GM18507 (cell line): ENCODE measurements around the gene FRMD3.

Experiments used
- DNase-seq: peaks from one replicate; pipeline ENCODE4 v3.0.0; 2011; ENCODE audit warnings: low read depth; ENCODE audit not compliant: insufficient read length; ENCODE audit errors: extremely low spot score
- FAIRE-seq: peaks from 2 replicates; lab custom pipeline; 2011; peaks lifted over from hg19 to GRCh38; lab: Jason Lieb, UNC

The FRMD3 gene

DNA sequence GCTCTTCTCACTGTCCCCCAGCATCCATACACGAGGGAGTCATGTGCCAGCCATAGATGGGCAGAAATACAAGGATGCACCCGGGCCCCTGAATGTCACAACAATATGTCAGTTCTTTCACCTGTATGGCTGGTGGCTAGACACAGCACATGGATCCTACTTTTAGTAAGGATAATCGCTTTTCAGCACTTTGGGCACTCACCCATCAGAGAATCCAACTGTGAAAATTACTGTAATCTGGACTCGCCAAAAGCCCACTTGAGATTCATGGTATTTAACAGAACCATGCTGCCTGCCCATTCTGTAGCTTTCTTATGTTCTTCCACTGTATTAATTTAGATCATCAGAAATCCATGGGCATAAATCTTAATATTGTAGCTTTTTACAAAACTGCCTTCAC is 124.8 kb downstream of the FRMD3 start:
- FAIRE-seq: no peak
- DNase-seq: no peak

DNA sequence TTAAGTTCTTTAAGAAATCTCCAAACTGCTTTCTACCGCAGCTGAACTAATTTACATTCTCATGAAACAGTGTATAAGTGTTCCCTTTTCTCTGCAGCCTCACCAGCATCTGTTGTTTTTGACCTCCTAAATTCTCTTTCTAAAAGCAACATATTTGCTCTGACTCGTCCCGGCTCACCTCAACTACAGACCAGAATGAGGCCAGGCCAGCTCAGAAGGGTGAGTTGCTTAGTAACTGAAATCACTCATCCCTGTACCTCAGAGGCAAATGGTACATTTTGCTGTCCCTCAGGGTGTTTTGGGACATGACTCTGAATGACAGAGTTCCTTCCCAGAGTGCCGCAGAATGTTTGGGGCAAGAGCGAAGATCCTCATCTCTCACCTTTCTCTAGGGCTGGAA is 127.5 kb downstream of the FRMD3 start:
- FAIRE-seq (no peak), DNase-seq (no peak)

DNA sequence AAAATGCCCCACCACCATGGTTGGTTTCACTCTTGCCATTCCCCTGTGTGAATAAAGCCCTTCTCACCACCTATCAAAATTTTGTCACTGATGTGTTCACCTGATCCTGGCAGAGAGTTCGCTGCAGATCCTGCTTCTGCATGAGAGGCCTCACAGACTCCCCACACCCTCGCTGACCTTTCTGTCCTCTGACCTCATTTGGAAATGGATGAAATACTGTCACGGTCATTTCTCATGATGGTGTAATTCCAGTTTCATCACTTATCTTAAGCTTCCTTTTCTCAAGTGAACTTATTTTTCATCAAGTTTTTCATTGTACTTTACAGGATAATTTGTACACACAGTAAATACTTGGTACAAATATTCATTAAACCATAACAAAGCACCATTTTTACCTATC is 131.3 kb downstream of the FRMD3 start:
- FAIRE-seq: no peak
- DNase-seq: no peak

DNA sequence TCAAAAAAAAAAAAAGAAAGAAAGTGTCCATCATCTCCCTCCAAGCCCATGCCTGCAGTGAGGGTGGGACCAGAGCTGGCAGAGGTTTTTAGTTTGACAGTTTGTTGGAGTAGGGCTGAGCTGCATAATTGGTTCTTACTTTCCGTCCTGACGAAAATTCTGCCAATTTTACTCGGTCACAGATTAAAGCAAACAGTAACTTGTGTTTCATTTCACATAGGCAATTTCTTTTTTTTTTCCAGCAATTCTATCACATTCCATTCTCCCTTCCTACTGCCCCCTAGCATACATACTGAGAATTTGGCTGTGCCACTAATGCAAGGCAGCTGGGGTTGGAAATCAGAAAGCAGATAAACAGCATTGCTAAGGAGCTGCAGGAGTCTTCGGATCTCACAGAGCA is 132.4 kb downstream of the FRMD3 start:
- no peak for DNase-seq
- FAIRE-seq: no peak

DNA sequence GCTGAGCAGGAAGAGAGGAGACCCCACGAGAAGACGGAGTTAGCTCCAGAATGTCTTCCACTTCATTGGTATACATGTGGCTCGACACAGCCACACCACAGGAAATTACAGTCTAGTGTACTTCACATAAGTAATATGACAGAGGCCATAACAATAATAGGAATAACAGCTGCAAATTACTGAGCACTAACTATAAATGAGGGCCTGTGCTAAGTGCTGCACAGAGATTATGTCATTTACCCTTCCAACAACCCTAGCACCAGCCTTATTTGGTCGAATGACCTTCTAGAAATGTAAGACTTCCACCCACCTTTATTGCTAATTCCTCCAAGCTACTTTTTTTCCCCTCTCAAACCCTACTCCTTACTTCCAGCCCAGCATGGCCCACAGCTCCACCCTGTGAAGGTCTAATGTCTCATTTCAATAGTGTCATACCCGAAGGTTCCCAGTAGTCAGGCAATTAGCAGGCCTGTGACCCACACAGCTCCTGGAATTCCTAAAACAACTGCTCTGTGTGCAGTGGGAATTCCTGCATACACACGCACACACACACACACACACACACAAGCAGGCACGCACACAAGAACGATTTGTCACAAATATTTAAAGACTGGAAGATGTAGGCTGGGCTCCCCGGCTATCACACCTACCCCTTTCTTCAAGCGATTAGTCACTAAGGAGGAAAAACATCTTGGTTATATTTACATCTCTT is 134.5 kb downstream of the FRMD3 start:
- DNase-seq (no peak), FAIRE-seq (no peak)

DNA sequence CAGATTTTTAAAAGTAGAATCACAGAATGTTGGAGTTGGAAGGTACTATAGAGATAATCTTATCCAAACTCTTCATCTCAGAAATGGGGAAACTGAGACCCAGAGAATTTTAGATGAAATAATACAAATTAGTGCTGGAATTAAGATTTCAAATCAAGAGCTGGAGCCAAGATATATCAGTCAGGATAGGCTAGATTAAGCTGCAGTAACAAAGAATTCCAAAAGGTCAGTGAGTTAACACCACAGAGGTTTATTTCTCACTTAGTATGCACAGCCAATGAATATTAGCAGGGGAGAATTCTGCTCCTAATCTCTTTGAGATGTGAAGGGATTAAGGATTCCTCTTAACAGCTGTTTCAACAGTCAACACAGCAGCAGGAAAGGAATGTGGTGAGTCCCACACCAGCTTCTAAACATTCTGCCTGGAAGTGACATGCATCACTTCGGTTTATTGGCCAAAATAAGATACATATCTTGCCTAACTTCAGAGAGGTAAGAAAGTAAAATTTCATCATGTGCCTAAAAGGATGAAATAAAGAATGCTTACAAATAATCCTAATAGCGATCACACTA is 136.8 kb downstream of the FRMD3 start:
- no peak for DNase-seq
- no peak for FAIRE-seq

DNA sequence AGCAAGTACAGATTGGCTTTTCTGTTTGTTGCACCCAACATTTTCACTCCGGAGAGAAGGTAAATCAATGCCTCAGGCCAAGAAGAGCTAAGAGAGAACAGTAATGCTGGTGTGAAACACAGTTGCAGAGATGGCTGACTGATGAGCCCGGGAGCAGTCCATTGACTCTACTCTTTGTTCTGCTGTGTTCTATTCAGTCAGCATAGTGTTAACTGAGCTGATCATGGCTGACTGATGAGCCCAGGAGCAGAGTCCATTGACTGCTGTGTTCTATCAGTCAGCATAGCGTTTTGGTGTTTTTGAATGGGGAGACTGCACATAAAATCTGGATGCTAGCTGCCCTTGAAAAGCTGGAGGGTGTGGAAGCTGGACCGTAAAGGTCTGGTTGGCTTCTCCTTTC is 141.4 kb downstream of the FRMD3 start:
- FAIRE-seq: no peak
- DNase-seq: no peak

DNA sequence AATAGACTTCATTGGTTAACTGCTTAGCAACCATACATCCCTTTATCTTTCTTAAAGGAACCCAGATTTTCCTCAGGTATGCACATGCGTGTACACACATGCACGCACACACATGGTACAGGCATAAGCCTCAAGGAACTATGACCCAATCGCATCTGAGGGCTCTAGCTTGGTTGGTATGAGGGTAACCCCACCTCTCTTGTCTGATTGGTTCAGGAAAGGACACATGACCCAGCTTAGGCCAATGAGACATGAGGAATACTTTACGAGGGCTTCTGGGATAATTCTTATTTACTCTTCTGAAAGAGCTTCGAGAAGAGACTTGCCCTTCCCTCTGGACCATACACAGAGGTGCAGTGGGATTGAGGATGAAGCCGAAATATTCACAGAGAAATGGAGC is 141.9 kb downstream of the FRMD3 start:
- no peak for DNase-seq
- no peak for FAIRE-seq

DNA sequence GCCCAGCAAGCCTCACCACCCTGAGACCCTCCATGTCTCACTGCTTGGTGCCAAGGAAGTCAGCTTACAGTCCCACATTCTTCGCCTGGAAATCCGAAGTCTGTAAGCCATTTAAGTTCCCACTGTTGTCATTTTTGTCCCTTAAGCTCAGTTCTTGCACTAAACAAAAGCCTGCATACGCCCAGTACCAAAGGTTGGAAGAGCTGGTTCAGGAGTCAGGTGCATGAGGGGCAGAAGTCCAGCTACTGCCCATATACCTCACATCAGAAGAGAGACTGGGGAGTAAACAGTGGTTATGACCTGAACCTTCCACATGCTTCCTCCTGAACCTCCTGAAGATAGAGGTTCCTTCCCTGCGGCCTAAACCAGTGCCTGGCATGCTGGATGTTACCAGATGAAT is 146.0 kb downstream of the FRMD3 start:
- no peak for FAIRE-seq
- DNase-seq: no peak

DNA sequence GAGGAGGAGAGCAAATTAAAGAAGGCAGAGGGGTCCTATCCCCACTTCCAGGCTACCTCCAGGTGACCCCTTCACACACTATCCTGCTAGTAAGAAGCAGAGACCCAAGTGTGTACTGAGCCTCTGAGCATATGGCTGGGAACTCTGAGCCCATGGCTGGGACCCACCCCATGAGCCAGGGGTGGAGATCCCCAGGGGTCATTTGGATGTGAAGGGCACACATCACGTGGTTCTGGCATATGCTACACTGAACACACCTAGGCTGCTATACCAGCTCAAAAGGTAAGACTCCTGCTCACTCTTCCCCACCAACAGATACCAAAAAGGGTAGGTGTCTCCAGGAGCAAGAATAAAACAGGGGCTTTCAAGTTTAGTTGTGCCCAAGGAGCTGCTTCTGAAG is 149.9 kb downstream of the FRMD3 start:
- FAIRE-seq (no peak), DNase-seq (no peak)

DNA sequence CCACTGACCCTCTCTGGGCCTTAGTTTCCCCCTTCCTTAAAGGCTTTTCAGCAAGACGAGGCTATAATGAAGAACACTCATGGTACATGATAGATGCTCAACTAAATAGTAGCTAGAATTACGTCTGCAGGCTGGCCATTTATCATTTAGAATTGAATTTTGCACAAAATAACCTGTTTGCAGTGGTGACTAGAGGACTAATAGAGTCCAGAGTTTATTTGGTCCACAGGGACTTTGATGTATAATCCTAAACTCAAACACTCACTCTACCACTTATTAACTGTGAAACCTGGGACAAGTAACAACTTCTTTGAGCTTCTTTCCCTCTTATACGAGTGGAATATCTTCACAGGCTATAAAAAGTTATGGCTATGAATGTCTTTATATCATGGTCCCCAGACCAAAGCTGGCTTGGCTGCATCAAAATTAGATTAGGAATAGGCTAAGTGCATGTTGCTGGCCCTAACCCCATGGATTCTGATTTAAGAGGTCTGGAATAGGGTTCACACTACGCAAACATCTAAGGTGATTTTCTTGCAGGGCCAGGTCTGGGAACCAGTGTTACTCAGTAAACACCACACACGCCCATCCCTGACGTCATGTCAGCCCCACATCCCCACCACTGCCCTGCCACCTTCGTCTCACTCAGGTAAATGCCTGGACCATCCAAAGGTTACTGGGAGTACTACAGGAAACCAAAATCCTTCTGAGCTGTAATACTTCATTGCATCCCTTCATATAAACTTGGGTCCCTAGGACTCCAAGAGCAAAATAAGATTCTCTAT is 150.6 kb downstream of the FRMD3 start:
- no peak for DNase-seq
- no peak for FAIRE-seq

DNA sequence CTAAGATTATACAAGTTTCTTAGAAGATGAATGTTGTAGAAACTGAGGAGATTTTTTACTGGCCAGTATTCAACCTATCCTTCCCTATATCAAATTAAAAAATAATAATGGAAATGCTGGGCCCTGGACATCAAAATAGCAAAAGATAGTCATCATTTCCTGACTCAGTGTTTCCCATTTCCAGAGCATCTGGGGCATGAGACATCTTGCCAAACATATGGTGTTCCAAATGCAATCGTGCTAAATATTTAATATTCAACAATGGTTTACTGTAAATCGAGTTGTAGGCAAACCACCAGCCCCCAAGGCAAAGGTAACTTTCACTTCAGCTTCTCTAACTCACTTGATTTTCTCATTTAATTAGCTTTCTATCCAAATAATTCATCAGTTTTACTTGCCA is 152.9 kb downstream of the FRMD3 start:
- FAIRE-seq (no peak), DNase-seq (no peak)

DNA sequence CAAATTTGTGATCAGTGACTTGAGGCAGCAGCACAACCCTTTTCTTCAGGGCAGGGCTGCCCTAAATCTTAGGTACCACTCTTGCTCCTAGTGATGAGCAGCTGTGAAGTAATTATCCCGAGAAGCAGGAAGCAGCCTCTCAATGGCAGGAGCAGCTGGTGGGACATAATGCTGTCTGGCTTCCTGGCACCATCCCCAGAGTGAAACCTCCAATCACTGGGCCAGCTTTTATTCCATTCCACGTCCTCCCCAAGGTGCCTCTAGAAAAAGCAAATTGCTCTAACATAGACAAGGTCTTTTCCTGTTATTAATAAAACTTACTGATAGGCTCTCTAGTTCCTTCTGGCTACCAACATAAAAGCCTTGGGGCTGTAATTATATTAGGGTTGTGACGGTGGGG is 154.0 kb downstream of the FRMD3 start:
- FAIRE-seq (no peak), DNase-seq (no peak)

DNA sequence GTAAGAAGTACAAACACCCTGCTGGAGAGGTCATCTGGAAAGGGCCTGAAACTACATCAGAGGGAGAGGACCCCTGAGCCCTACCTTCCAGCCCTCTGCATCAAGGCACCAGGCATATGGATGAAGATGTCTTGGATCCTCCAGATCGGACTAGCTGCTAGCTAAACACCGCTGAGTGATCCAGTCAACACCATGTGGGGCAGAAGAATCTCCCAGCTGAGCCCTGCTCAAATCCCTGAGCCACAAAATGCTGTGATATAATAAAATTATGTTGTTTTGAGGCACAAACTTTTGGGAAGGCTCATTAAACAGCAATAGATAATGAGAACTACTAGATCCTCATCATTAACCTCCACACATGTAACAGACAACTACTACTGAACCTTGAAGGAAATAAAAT is 155.2 kb downstream of the FRMD3 start:
- no peak for DNase-seq
- FAIRE-seq: no peak

DNA sequence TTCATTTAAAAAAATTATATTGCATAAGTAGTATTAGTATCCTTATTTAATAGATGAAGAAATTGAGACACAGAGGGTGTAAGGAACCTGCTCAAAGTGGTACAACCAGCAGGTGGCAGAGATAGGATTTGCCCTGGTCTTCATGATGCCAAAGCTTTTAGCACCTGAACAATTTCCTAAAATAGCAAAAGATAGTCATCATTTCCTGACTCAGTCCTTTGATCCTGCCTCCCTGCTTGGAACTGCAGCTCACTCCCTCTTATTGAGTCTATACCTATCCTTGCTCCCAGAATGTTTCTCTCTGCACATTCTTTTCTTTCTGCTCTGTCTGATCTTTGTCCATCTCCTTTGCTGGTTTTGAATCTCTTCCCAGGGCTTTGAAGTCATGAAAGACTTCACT is 155.8 kb downstream of the FRMD3 start:
- DNase-seq (no peak), FAIRE-seq (no peak)

DNA sequence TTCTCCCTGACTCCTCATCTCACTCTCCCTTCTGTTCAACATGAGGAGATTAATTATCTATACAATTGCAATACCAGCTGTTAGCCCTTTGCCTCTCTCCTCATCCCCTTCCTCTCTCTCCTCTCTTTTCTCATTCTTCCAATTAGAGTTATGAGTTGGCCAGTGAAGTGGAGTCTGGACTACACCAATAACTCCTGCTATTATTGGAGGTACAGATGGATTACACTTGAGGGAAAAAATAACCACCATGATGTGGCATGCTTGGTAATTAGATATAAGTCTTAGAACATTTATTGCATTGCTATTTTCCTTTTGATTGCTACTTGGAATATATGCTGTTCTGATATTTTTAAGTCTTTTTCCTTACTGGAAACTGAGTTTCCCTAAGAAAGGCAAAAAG is 159.2 kb downstream of the FRMD3 start:
- FAIRE-seq (no peak), DNase-seq (no peak)

DNA sequence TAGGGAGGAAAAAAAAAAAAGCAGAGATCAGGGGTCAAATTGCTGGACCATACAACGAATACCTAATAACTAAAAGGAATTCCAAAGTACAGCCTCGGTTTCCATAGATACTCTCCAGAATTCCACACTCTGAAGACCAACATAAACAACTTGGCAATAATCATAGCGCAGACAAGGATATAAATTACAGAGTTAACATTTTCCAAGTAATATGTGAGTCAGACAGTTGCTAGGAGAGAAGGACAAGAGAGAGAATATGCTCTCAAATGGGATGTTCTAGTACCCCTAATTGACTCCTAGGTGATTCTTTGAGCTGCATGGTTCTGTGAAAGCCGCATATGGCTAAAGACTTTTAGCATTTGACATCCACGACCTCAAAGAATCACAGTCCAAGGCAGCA is 165.2 kb downstream of the FRMD3 start:
- no peak for FAIRE-seq

DNA sequence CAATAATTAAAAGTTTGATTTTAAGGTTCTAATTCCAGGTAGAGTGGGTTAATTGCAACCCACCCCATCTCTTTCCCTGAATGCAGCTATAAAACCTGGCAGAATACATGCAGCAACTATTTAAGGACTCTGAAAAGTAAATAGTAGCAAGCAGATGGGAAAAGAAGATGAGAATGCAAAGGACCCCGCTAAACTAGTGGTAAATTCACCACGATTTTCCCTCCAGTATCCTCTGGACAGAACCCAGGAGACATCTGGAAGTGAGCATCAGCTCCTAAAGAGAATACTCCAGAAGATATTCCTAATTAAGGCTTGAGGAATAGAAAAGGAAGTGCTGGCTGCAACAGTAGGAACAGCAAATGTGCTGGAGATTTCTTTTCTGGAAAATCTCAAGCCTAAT is 170.9 kb downstream of the FRMD3 start:
- no peak for DNase-seq
- FAIRE-seq: no peak

More for the DNA sequence above, 165.2 kb downstream of the FRMD3 start:
- no peak for DNase-seq

DNA sequence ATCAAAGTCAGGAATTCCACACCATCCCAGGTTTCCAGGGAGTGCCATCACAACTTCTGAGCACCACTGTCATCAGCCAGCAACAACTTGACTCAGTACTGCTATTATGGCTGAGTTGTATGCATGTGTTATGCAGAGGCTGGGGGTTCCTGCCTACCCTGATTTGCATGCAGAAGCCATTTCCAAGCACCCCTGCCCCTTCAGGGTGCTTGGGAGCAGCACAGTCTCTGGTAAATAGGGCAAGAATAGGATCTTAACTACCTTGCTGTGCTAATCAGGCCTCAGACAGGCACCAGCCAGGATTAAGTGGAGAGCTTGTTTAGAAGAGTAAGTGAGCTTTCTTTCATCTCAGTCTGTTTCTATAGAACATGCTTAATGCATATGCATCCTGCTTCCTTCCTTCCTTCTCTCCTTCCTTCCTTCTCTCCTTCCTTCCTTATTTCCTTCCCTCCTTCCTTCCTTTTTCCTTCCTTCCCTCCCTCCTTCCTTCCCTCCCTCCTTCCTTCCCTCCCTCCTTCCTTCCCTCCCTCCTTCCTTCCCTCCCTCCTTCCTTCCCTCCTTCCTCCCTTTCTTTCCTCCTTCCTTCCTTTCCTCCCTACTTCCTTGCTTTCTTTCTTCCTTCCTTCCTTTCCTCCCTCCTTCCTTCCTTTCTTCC is 175.7 kb downstream of the FRMD3 start:
- DNase-seq (no peak), FAIRE-seq (no peak)

DNA sequence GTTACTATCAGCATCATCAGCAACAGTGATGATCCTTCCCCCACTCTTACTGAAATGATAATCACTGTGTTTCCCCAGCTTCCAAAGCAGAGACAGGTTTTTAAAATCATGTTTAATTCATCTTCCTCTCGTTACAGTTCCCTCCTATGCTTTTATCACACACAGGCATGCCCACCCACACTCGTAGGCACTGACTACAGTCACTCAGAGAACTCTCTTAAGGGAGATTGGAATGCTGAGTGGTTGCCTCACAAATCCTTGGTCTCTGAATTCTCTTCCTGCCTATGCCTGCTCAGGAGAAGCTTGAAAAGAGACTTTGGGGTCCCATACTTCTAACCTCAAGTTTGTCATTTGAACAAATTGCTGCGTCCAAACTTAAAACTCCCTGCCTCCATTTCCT is 179.2 kb downstream of the FRMD3 start:
- FAIRE-seq: no peak
- DNase-seq: no peak
